Smooth muscle cell (in vitro differentiated cells): ENCODE data around the gene B4GALT5. TPM values are rescaled to one million over a fixed set of nuclear protein-coding genes. Genes with fewer than 3 reads are reported as not detected.
"Not testable (repeated sequence)": the region's sequence is repeated elsewhere in the genome, so short reads cannot be mapped to it uniquely, and the experiment has no call there.

Experiments used
- DNase-seq: peaks from one replicate; lab custom pipeline; 2025; ENCODE audit not compliant: unreplicated experiment; lab: John Stamatoyannopoulos, UW
- H2AFZ ChIP-seq: fragments of 200-600 bp; sonication (generic); 2 replicates; pipeline ENCODE4 v1.6.0; 2016; ENCODE audit warnings: antibody characterized with exemption, low read depth, mild to moderate bottlenecking
- H3F3A ChIP-seq: fragments of 200-600 bp; sonication (generic); 2 replicates; pipeline ENCODE4 v1.6.0; 2017; ENCODE audit warnings: antibody characterized with exemption, low read depth
- H3K27ac ChIP-seq: fragments of 200-600 bp; sonication (generic); 2 replicates; pipeline ENCODE4 v1.5.1; 2016; ENCODE audit warnings: low read depth, mild to moderate bottlenecking
- H3K27me3 ChIP-seq: fragments of 200-600 bp; sonication (generic); 2 replicates; pipeline ENCODE4 v1.6.1; 2016; ENCODE audit warnings: low read depth, mild to moderate bottlenecking
- H3K36me3 ChIP-seq: fragments of 200-600 bp; sonication (generic); 2 replicates; pipeline ENCODE4 v1.5.1; 2016; ENCODE audit warnings: low read depth
- H3K4me1 ChIP-seq: fragments of 200-600 bp; sonication (generic); 2 replicates; pipeline ENCODE4 v1.5.1; 2016; ENCODE audit warnings: low read depth
- H3K4me2 ChIP-seq: fragments of 200-600 bp; sonication (generic); 2 replicates; pipeline ENCODE4 v1.6.0; 2016; ENCODE audit warnings: mild to moderate bottlenecking
- H3K4me3 ChIP-seq: fragments of 200-600 bp; sonication (generic); 2 replicates; pipeline ENCODE4 v1.5.1; 2016; ENCODE audit warnings: mild to moderate bottlenecking
- H3K79me2 ChIP-seq: fragments of 200-600 bp; sonication (generic); 2 replicates; pipeline ENCODE4 v1.6.0; 2016; ENCODE audit warnings: low read depth, mild to moderate bottlenecking
- H3K9ac ChIP-seq: fragments of 200-600 bp; sonication (generic); 2 replicates; pipeline ENCODE4 v1.6.0; 2016; ENCODE audit warnings: low read depth
- H3K9me3 ChIP-seq: fragments of 200-600 bp; sonication (generic); replicated peaks from 2 replicates; pipeline ENCODE4 v1.5.1; 2016; ENCODE audit warnings: low read depth
- H4K20me1 ChIP-seq: fragments of 200-600 bp; sonication (generic); 2 replicates; pipeline ENCODE4 v1.6.0; 2016; ENCODE audit warnings: low read depth
- WGBS: methylation state at CpG from one replicate; pipeline ENCODE4 v1.1.7; 2016; ENCODE audit warnings: low lambda C conversion rate; 5-methylcytosine and 5-hydroxymethylcytosine counted together
- polyA plus RNA-seq: library from polyadenylated mRNA; unstranded; fragments of >200 nt; fragmentation: Nextera tagmentation; extraction: Ambion mirVana; gene quantifications from 2 replicates; pipeline ENCODE4 v1.2.1, GENCODE V29; 2016
- total RNA-seq: library from RNA; depleted of rRNA; stranded (reverse); fragments of >200 nt; gene quantifications from 2 replicates; pipeline ENCODE4 v1.2.3, GENCODE V29; 2014
- TF ChIP-seq, protein P1 (sequence below): fragments of 200-600 bp; sonication (generic); IDR thresholded peaks from 2 replicates; pipeline ENCODE4 v1.5.1; 2017; ENCODE audit warnings: borderline replicate concordance, mild to moderate bottlenecking, antibody characterized with exemption; ENCODE audit not compliant: insufficient read depth, poor library complexity, severe bottlenecking

B4GALT5 gene
- total and polyA plus RNA-seq, 2 experiments from 2014 or later: 8.2 to 26.0 TPM

DNA sequence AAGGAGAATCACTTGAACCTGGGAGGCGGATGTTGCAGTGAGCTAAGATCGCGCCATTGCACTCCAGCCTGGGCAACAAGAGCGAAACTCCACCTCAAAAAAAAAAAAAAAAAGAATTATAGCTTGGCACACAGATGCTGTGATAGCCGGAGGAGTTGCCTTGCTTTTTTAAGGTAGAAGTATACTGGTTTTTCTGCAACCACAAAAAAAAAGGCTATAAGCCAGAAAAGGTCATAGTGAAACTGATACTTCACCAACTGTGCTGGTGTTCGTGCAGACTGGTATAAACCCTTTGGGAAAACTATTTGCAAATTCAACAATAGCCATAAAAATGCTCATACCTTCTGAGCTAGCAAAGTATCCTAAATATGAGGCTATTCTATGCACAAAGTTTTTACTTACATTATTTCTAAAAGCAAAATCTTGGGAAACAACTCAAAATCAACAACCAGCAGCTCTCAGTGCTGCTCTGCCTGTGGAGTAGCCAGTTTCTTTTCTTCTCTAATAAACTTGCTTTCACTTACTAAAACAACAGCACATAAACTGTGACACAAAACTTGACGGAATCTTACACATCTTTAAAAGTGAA is 44.0 kb downstream of the B4GALT5 start:
- Histone ChIP-seq H2AFZ (no peak overlapping the region), H3K4me2 (no peak overlapping the region), H4K20me1 (peaks cover 96% of the 10 kb centered on the region), H3K9me3 (no peaks in the 10 kb centered on the region), H3K9ac (no peak overlapping the region), H3K36me3 (no peaks in the 10 kb centered on the region), H3F3A (no peaks in the 10 kb centered on the region), H3K79me2 (peaks cover 94% of the 10 kb centered on the region), H3K27me3 (no peaks in the 10 kb centered on the region), H3K27ac (no peak overlapping the region), H3K4me3 (no peak overlapping the region), H3K4me1 (peaks cover 6% of the 10 kb centered on the region)
- no peak for DNase-seq
- WGBS: 98% methylated on average over 7 of the region's 7 CpGs
- TF ChIP-seq, protein P1, sequence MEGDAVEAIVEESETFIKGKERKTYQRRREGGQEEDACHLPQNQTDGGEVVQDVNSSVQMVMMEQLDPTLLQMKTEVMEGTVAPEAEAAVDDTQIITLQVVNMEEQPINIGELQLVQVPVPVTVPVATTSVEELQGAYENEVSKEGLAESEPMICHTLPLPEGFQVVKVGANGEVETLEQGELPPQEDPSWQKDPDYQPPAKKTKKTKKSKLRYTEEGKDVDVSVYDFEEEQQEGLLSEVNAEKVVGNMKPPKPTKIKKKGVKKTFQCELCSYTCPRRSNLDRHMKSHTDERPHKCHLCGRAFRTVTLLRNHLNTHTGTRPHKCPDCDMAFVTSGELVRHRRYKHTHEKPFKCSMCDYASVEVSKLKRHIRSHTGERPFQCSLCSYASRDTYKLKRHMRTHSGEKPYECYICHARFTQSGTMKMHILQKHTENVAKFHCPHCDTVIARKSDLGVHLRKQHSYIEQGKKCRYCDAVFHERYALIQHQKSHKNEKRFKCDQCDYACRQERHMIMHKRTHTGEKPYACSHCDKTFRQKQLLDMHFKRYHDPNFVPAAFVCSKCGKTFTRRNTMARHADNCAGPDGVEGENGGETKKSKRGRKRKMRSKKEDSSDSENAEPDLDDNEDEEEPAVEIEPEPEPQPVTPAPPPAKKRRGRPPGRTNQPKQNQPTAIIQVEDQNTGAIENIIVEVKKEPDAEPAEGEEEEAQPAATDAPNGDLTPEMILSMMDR: no peak

DNA sequence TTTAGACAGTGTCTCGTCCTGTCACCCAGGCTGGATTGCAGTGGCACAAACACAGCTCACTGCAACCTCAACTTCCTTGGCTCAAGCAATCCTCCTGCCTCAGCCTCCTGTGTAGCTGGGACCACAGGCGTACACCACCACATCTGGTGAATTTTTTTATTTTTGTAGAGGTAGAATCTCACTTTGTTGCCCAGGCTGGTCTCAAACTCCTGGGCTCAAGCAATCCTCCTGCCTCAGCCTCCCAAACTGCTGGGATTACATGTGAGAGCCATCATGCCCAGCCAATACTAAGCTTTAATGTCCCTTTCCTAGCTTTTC is 44.8 kb downstream of the B4GALT5 start:
- H3K27me3 ChIP-seq, H3K9ac ChIP-seq, DNase-seq, H3F3A ChIP-seq, H3K4me1 ChIP-seq, H2AFZ ChIP-seq, H3K9me3 ChIP-seq, H3K36me3 ChIP-seq, H3K4me2 ChIP-seq, H3K4me3 ChIP-seq, H3K27ac ChIP-seq: not testable (repeated sequence)
- Histone ChIP-seq H4K20me1 (peaks cover 97% of the 10 kb centered on the region), H3K79me2 (peaks cover 96% of the 10 kb centered on the region)
- WGBS: 88% methylated on average over 2 of the region's 2 CpGs

DNA sequence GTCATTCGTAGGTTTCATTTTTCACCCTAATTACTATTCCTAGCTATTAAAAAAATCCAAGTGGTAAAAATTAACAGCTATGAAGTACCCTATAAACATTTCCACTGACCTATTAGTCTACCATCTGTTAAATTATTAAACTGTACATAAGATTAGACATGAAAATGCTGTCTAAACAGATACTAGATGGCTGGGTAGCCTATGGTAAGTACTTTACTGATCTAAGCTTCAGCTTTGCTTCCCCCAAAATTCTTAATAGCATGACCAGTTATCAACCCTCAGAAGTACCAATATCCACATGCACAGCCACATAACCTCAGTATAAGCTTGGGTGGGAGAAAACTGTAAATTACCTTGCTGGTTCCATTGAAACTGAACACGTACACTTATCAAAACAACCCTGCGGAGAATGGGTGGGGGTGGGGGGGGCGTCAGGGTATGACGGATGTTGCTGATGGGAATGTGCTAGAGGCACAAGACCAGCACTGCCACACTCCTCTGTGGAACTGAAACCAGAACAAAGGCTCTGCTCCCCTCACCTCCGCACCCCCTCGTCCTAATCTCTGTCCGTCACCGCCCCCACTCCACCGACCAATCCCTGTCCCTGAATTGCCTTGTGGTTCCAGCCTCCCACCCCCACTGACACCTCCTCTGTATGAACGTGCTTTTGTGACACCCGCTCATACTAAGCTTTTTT is 45.3 kb downstream of the B4GALT5 start:
- peaks cover 95% of the 10 kb centered on the region for H3K79me2 ChIP-seq
- WGBS: 80% methylated on average over 10 of the region's 12 CpGs
- H3K36me3 ChIP-seq: no peaks in the 10 kb centered on the region
- no peak overlapping the region for H3K4me2 ChIP-seq
- H3K27ac ChIP-seq: no peak overlapping the region
- no peaks in the 10 kb centered on the region for H3K4me1 ChIP-seq
- H2AFZ ChIP-seq: no peak overlapping the region
- peaks cover 97% of the 10 kb centered on the region for H4K20me1 ChIP-seq
- H3K9me3 ChIP-seq: no peaks in the 10 kb centered on the region
- H3K4me3 ChIP-seq: no peak overlapping the region
- no peaks in the 10 kb centered on the region for H3K27me3 ChIP-seq
- H3F3A ChIP-seq: no peaks in the 10 kb centered on the region
- H3K9ac ChIP-seq: no peak overlapping the region
- TF ChIP-seq, protein P1: no peak
- DNase-seq: no peak

DNA sequence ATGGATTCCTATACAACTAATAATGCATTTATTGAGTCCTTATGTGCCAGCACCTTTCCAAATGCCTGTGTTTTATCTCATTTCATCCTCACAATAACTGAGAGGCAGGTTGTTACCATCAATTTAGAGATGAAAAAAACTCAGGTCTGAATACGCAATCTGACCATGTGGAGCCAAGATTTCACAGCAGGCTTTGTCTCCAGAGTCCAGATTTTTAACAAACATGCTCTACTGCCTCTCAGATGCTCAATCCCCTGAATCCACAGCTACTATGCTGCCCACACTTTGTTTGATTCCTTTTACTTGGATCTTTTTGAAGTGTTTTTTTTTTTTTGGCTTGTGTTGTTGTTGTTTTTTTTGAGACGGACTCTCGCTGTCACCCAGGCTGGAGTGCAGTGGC is 46.8 kb downstream of the B4GALT5 start:
- DNase-seq: no peak
- H3F3A ChIP-seq: no peaks in the 10 kb centered on the region
- peaks cover 11% of the 10 kb centered on the region for H3K4me1 ChIP-seq
- 92% methylated on average over 3 of the region's 3 CpGs for WGBS
- H2AFZ ChIP-seq: no peak overlapping the region
- H3K36me3 ChIP-seq: no peaks in the 10 kb centered on the region
- H3K4me2 ChIP-seq: no peak overlapping the region
- H3K4me3 ChIP-seq: no peak overlapping the region
- peaks cover 95% of the 10 kb centered on the region for H3K79me2 ChIP-seq
- H3K9me3 ChIP-seq: no peaks in the 10 kb centered on the region
- no peak overlapping the region for H3K9ac ChIP-seq
- H4K20me1 ChIP-seq: peaks cover 97% of the 10 kb centered on the region
- TF ChIP-seq, protein P1: no peak
- H3K27me3 ChIP-seq: no peaks in the 10 kb centered on the region
- no peak overlapping the region for H3K27ac ChIP-seq
